Common myeloid progenitor, CD34-positive (primary cell): ENCODE measurements around the gene NALF2.
A peak's percentile ranks its signal among the peaks of the same experiment; 100 is the strongest.

Experiments
- CTCF ChIA-PET: fragments of 350-600 bp; sonication (Branson Sonifier 250); formaldehyde crosslinking; loops from one replicate; lab custom pipeline; 2021; ENCODE audit warnings: antibody characterized with exemption; lab: Charles Lee
- POLR2A ChIA-PET: fragments of 350-600 bp; sonication (Branson Sonifier 250); formaldehyde crosslinking; loops from one replicate; lab custom pipeline; 2021; ENCODE audit warnings: antibody characterized with exemption; lab: Charles Lee
- DNase-seq, 3 donors: peaks; one replicate each; pipeline versions ENCODE4 v3.0.0 to v3.0.0-alpha.2; 2013
- H3K27ac ChIP-seq, 2 experiments: 1 replicate in 1 of 2; 2 replicates in 1 of 2; pipeline ENCODE4 v1.7.0; 2013; ENCODE audit warnings: inconsistent platforms in 2 of 2, low read length in 2 of 2, mild to moderate bottlenecking in 2 of 2, low read depth in 1 of 2, moderate library complexity in 1 of 2; ENCODE audit not compliant: severe bottlenecking in 2 of 2, insufficient read depth in 1 of 2, poor library complexity in 1 of 2
- H3K27me3 ChIP-seq, 5 experiments: replicated peaks in 2 of 5; 1 replicate in 3 of 5; 2 replicates in 2 of 5; pipeline versions ENCODE4 v1.6.1 to v1.7.0; 2013; ENCODE audit warnings: low read length in 4 of 5, mild to moderate bottlenecking in 2 of 5, moderate library complexity in 2 of 5, inconsistent platforms in 1 of 5; ENCODE audit not compliant: insufficient read depth in 5 of 5, control insufficient read depth in 4 of 5
- H3K36me3 ChIP-seq, 4 experiments: 1 replicate in 2 of 4; 2 replicates in 2 of 4; pipeline versions ENCODE4 v1.6.1 to v1.7.0; 2013; ENCODE audit warnings: low read length in 3 of 4, control low read depth in 1 of 4, mild to moderate bottlenecking in 1 of 4; ENCODE audit not compliant: control insufficient read depth in 4 of 4, insufficient read depth in 4 of 4
- H3K4me1 ChIP-seq, 4 experiments: 1 replicate in 3 of 4; 2 replicates in 1 of 4; pipeline versions ENCODE4 v1.6.1 to v1.7.1; 2013; ENCODE audit warnings: low read length in 3 of 4, mild to moderate bottlenecking in 3 of 4, control low read depth in 1 of 4, inconsistent platforms in 1 of 4, moderate library complexity in 1 of 4; ENCODE audit not compliant: control insufficient read depth in 4 of 4, insufficient read depth in 4 of 4; ENCODE audit errors: control extremely low read depth in 1 of 4
- H3K4me3 ChIP-seq, 7 experiments: 1 replicate in 4 of 7; 2 replicates in 3 of 7; pipeline versions ENCODE4 v1.5.1 to v1.7.0; 2013; ENCODE audit warnings: mild to moderate bottlenecking in 7 of 7, low read length in 6 of 7, moderate library complexity in 6 of 7, inconsistent platforms in 2 of 7, low read depth in 2 of 7, control low read depth in 1 of 7; ENCODE audit not compliant: insufficient read depth in 4 of 7, control insufficient read depth in 1 of 7; ENCODE audit errors: extremely low read depth in 1 of 7
- H3K9me3 ChIP-seq, 5 experiments: 1 replicate in 4 of 5; 2 replicates in 1 of 5; pipeline versions ENCODE4 v1.6.1 to v1.7.1; 2013; ENCODE audit warnings: low read length in 4 of 5, mild to moderate bottlenecking in 2 of 5, inconsistent platforms in 1 of 5, low read depth in 1 of 5, moderate library complexity in 1 of 5; ENCODE audit not compliant: control insufficient read depth in 4 of 5, insufficient read depth in 2 of 5; ENCODE audit errors: control extremely low read depth in 1 of 5
- WGBS: methylation state at CpG from one replicate; pipeline ENCODE4 v1.1.5; 2013; ENCODE audit not compliant: insufficient coverage; 5-methylcytosine and 5-hydroxymethylcytosine counted together

Gene NALF2

DNA sequence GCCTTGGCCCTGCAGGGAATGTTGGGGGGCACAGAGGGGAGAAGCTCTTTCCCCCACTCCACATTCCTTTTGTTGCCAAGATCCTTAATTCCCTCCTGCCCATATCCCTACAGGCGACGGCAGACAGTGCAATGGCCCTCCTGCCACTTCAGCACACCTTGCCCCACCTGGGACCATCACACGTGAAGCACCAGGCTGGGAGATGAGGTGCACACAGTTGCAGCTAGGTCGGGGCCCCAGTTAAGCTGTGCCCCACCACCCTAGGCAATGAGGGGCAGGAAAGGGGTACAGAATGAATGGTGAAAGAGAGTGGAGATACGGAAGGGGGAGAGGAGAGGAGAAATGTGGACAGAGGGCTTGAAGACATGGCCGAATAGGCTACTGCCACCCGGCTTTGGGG, 26.2 kb downstream of the NALF2 start:
- no peak for DNase-seq
- POLR2A ChIA-PET: no interaction called here
- CTCF ChIA-PET: no interaction called here
- H3K36me3 ChIP-seq: no peaks in the 10 kb centered on the region
- H3K27me3 ChIP-seq: peaks cover 0 to 5% (median 0%) of the 10 kb centered on the region in 5 experiments
- H3K4me3 ChIP-seq: no peak overlapping the region
- H3K4me1 ChIP-seq: no peaks in the 10 kb centered on the region
- H3K9me3 ChIP-seq: peaks cover 0 to 8% (median 0%) of the 10 kb centered on the region in 5 experiments
- 77% methylated on average over 4 of the region's 7 CpGs for WGBS
- H3K27ac ChIP-seq: no peak overlapping the region

DNA sequence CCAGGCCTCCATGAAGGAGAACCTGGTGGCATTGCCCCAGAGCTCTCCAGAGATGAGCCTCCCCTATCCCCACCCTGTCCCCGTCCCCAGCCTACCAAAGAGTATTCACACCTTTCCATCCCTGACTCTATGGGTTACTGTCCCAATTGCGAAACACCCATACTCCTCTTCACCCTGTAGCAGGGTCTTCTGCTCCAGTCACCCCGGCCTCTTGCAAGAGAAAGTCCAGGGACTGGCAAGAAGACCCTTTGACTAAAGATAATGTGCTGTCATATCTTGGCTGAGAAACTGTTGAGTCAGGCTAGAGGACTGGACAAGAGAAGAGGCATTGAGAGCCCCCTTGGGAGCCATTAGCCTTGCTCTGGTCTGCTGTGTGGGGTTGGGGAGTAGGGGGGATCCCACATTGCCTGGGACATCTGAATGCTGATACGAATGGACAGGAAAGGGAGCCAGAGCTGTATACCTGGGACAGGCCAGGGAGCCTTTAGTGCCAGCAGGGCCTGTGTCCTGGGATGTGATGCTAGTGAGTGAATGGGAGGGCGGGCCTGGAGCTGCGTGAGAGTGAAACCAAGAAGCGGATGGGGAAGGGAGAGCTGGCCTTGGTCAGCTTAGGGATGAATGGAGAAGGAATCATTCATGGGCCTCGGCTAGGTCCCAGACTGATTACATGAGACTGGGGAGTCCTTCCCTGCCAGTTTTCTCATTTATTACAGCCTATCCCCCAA, 27.1 kb downstream of the NALF2 start:
- ChIA-PET POLR2A (no interaction called here), CTCF (interaction anchor here (0.9 to 1.3 kb wide), 2 partner anchors 11 to 14 kb away, joined by 3 to 4 read pairs; no protein-coding TSS in a partner anchor)
- Histone ChIP-seq H3K4me1 (no peaks in the 10 kb centered on the region), H3K27ac (no peak overlapping the region), H3K36me3 (no peaks in the 10 kb centered on the region), H3K27me3 (peaks cover 0 to 5% (median 0%) of the 10 kb centered on the region in 5 experiments), H3K9me3 (peaks cover 0 to 8% (median 0%) of the 10 kb centered on the region in 5 experiments), H3K4me3 (no peak overlapping the region)
- 79% methylated on average over 6 of the region's 8 CpGs for WGBS
- no peak for DNase-seq

DNA sequence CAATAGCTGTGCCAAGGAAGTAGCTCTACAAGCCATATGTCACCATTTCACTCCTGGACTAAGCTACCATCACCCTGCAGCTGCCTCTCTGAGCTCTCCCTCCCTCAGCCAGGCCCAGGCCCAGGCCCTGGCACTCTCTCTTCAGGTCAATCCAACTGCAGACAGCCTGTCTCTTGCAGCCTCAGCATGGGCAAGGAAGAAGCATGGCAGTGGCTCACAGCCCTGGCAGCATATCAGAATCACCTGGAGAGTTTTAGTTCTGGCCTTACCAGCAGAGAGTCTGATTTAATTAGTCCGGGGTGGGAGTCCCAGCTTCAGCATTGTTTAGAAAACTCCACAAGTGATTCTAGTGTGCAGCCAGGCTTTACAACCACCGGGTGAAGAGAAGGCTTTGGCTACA, 31.5 kb downstream of the NALF2 start:
- WGBS: 88% methylated on average over 1 of the region's 2 CpGs
- Histone ChIP-seq H3K4me3 (no peak overlapping the region), H3K36me3 (no peaks in the 10 kb centered on the region), H3K9me3 (peaks cover 0 to 9% (median 0%) of the 10 kb centered on the region in 5 experiments), H3K27ac (no peak overlapping the region), H3K4me1 (peaks cover 0 to 5% (median 2%) of the 10 kb centered on the region in 4 experiments), H3K27me3 (peaks cover 0 to 15% (median 0%) of the 10 kb centered on the region in 5 experiments)
- POLR2A ChIA-PET: no interaction called here
- CTCF ChIA-PET: no interaction called here
- DNase-seq: no peak

DNA sequence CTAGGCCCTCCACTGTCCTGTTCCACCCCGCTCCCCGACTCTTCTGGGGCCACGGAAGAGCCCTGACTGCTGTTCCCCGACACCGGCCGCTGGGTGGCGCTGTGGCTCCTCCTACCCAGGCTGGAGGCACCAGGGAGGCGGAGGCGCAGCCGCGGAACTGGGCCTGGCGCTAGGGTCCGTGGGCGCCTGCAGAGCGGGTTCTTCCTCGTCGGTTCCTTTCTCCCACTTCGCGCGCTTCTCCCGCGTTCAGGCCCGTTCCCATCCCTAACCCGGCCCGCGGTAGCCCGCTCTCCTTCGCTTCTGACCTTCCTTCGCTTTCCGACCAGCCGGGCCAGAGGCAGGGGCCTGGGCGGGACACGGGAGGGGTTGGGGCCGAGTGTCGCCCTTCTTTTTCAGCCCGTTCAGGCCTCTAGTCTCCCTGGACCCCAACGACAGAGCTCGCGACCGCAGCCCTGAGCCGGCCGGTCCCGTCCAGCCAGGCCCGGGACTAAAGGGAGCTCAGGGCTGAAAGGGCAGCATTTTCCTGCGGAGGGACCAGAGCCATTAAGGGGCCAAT, 34.3 kb downstream of the NALF2 start:
- Histone ChIP-seq H3K36me3 (no peaks in the 10 kb centered on the region), H3K4me3 (peak overlapping the region in 5 of 7 experiments; percentile 26 to 68 (median 46)), H3K27ac (no peak overlapping the region), H3K27me3 (peaks cover 0 to 15% (median 0%) of the 10 kb centered on the region in 5 experiments), H3K9me3 (peaks cover 0 to 8% (median 0%) of the 10 kb centered on the region in 5 experiments), H3K4me1 (peaks cover 0 to 5% (median 2%) of the 10 kb centered on the region in 4 experiments)
- 21% methylated on average over 43 of the region's 45 CpGs for WGBS
- peak; percentile 67 to 79 (median 77) for DNase-seq
- ChIA-PET POLR2A (no interaction called here), CTCF (interaction anchor here (0.7 to 2.3 kb wide), 3 partner anchors 79 to 632 kb away, joined by 3 to 10 read pairs (median 8); no protein-coding TSS in a partner anchor)

DNA sequence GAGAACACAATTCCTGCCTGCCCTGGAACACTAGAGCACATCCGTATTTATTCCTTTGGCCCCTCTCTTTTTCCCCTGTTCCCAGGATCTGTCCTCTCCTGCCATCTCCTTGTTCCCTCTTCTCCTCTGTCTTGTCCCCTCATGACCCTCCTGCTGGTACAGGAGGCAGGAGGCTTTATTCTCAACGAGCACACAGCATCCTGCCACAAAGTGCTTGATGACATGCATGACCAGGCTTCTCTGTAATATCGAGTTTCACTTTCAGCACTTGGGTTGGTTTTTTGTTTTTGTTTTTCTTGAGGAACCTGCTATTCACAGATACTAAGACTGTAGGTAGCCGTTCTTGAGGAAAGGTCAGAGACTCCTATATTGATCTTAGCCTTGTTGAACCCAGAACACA, 35.3 kb downstream of the NALF2 start:
- Histone ChIP-seq H3K4me3 (no peak overlapping the region), H3K4me1 (peaks cover 0 to 5% (median 2%) of the 10 kb centered on the region in 4 experiments), H3K36me3 (no peaks in the 10 kb centered on the region), H3K27me3 (peaks cover 0 to 15% (median 0%) of the 10 kb centered on the region in 5 experiments), H3K27ac (no peak overlapping the region), H3K9me3 (peaks cover 0 to 2% (median 0%) of the 10 kb centered on the region in 5 experiments)
- peak in 2 of 3 donors; percentile 20 to 34 for DNase-seq
- CTCF ChIA-PET: no interaction called here
- WGBS: 76% methylated on average over 3 of the region's 4 CpGs
- POLR2A ChIA-PET: no interaction called here

DNA sequence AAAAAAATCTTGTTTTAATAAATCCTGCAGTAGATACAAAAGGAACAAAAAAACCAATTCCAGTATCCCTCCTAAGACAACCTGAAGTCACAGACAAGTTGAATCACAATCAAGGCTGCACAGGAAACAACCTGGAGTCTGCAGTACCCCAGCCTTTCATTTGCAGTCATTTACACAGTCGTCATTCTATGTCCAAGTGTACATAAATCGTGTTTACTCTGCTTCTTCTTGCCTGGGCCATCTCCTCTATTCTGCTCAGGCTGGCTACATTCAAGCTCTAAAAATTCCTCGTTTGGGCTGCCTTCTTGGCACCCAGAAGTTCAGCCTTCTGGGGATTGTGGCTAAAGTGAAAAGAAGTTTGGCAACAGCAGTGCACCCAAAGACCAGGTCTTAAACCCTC, 37.8 kb downstream of the NALF2 start:
- no peak for DNase-seq
- H3K36me3 ChIP-seq: no peaks in the 10 kb centered on the region
- H3K27ac ChIP-seq: no peak overlapping the region
- ChIA-PET POLR2A (no interaction called here), CTCF (no interaction called here)
- H3K4me3 ChIP-seq: no peak overlapping the region
- H3K4me1 ChIP-seq: peaks cover 0 to 5% (median 2%) of the 10 kb centered on the region in 4 experiments
- peaks cover 0 to 15% (median 0%) of the 10 kb centered on the region in 5 experiments for H3K27me3 ChIP-seq
- 66% methylated on average over 3 of the region's 3 CpGs for WGBS
- H3K9me3 ChIP-seq: peaks cover 0 to 9% (median 0%) of the 10 kb centered on the region in 5 experiments

DNA sequence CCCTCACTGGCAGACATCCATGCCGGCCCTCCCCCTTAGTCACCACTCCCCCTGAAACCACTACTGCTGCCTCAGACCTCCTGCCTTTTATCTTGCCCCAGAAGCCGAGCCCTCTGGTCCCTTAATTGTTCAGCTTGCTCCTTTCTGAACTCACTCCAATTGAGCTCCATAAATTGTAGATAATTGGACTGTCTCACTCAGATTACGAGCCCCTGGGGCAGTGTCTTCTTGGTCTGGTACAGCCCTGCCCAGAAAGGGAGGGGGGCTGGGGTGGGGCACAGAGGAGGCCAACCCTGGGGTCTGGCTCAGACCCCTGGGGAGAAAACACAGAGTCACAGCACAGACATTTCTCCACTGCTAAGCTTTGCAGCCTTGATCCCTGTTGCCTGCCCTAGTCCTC, 39.4 kb downstream of the NALF2 start:
- H3K4me3 ChIP-seq: no peak overlapping the region
- 66% methylated on average over 3 of the region's 3 CpGs for WGBS
- H3K27ac ChIP-seq: no peak overlapping the region
- peaks cover 0 to 3% (median 1%) of the 10 kb centered on the region in 4 experiments for H3K4me1 ChIP-seq
- ChIA-PET POLR2A (no interaction called here), CTCF (no interaction called here)
- no peak for DNase-seq
- H3K36me3 ChIP-seq: no peaks in the 10 kb centered on the region
- peaks cover 0 to 18% (median 0%) of the 10 kb centered on the region in 5 experiments for H3K9me3 ChIP-seq
- H3K27me3 ChIP-seq: peaks cover 0 to 4% (median 0%) of the 10 kb centered on the region in 5 experiments
